ENCODE measurements around the gene RNF212. TPM values are rescaled to one million over a fixed set of nuclear protein-coding genes. Genes with fewer than 3 reads are reported as not detected.

RNF212 gene
- total and polyA plus RNA-seq, 2 donors (not counting 3 experiments of a cell fraction or from before 2014, with no cell fraction given) = 2.3 to 2.8 TPM

DNA sequence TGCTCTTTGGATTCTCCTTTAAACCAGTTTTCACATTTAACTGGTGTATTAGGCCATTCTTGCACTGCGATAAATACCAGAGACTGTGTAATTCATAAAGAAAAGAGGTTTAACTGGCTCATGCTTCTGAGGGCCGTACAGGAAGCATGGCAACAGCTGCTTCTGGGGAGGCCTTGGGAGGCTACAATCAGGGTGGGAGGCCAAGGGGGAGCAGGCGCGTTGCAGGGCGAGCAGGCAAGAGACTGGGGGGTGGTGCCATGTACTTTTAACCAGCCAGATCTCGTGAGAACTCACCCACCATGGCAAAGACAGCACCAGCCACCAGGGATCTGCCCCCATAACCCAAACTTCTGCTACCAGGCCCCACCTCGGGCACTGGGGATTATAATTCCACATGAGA, 38.1 kb downstream of the RNF212 start:
- TF ChIP-seq GATA2 (IDR thresholded peaks at IDR 0.05; ENCODE audit: insufficient read depth, insufficient read length, low read depth, low read length) = no peak
- H3K4me2 ChIP-seq (ENCODE audit: insufficient read depth, low read length) = no peak overlapping the region
- FAIRE-seq (no peak), DNase-seq (ENCODE audit: low read depth, low spot score) (no peak)
- intact Hi-C loops (cut with micrococcal nuclease) = no loop called here
- POLR2A ChIA-PET = no interaction called here
- H3K36me3 ChIP-seq (ENCODE audit: control insufficient read depth in 2 of 2, extremely low read depth in 1 of 2, insufficient read depth in 2 of 2, low read length in 2 of 2) = no peaks in the 10 kb centered on the region
- no peak overlapping the region for H2AFZ ChIP-seq (ENCODE audit: low read depth, low read length)
- no peaks in the 10 kb centered on the region for H4K20me1 ChIP-seq (replicated peaks; ENCODE audit: control insufficient read depth, extremely low read depth, insufficient read depth, low read length)
- no peak overlapping the region for H3K27ac ChIP-seq (ENCODE audit: insufficient read depth, low read depth, low read length)
- CTCF ChIA-PET = interaction anchor here (0.9 kb wide), 1 partner anchor 66 kb away, joined by 4 read pairs; no protein-coding TSS in a partner anchor
- no peak overlapping the region for H3K4me3 ChIP-seq (replicated peaks in 1 of 3; ENCODE audit: insufficient read depth in 1 of 3, low read depth in 1 of 3, low read length in 3 of 3)
- no peaks in the 10 kb centered on the region for H3K79me2 ChIP-seq (ENCODE audit: control insufficient read depth, insufficient read depth, low read length)
- dilution Hi-C loops (cut with MboI; ENCODE audit: extremely low pct_ligation_motif_present, low sequenced_read_pairs) = no loop called here
- BruUV-seq (replicated peaks) = no TSS peak
- no peaks in the 10 kb centered on the region for H3K9me3 ChIP-seq (replicated peaks; ENCODE audit: control insufficient read depth, insufficient read depth, low read length)
- peaks cover 0 to 5% of the 10 kb centered on the region in 2 experiments for H3K27me3 ChIP-seq (ENCODE audit: control insufficient read depth in 2 of 2, insufficient read depth in 2 of 2, low read length in 2 of 2)
- peaks cover 2% of the 10 kb centered on the region for H3K4me1 ChIP-seq (ENCODE audit: control insufficient read depth, extremely low read depth, insufficient read depth, low read length)
- H3K9me1 ChIP-seq (replicated peaks; ENCODE audit: control insufficient read depth, extremely low read depth, insufficient read depth, low read length) = no peaks in the 10 kb centered on the region
- no peak overlapping the region for H3K9ac ChIP-seq (replicated peaks; ENCODE audit: extremely low read depth, insufficient read depth, low read length)

DNA sequence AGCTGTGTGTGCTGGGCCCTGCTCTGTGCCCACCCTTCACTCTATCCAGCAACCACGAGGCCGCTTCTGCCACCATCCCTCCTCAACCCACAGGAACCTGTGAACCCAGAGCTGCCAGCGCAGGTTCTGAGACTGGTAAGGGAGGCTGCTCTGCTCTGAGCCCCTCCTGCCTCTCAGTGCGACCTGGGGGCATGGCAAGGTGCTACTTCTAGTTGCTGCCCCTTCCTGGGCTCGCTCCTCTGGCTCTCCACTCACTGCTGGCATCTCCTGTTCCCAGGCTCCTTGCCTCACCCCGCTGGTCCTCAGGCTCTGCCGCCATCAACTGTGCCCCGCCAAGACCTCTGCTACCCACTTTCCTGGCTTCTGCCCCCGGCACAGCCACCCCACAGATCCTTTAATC, 39.3 kb downstream of the RNF212 start:
- H3K4me1 ChIP-seq (ENCODE audit: control insufficient read depth, extremely low read depth, insufficient read depth, low read length) = peaks cover 2% of the 10 kb centered on the region
- CTCF ChIA-PET = interaction anchor here (0.9 kb wide), 1 partner anchor 65 kb away, joined by 4 read pairs; no protein-coding TSS in a partner anchor
- dilution Hi-C loops (cut with MboI; ENCODE audit: extremely low pct_ligation_motif_present, low sequenced_read_pairs) = no loop called here
- no peaks in the 10 kb centered on the region for H3K36me3 ChIP-seq (ENCODE audit: control insufficient read depth in 2 of 2, extremely low read depth in 1 of 2, insufficient read depth in 2 of 2, low read length in 2 of 2)
- TF ChIP-seq FOS (IDR thresholded peaks at IDR 0.05; ENCODE audit: borderline replicate concordance, insufficient read depth, low read length) = no peak
- TF ChIP-seq POLR2A (IDR thresholded peaks at IDR 0.05; ENCODE audit: low read depth, low read length) = no peak
- no peak for TF ChIP-seq MYC (IDR thresholded peaks at IDR 0.05; ENCODE audit: low read depth, low read length)
- no peak for TF ChIP-seq JUN (IDR thresholded peaks at IDR 0.05; ENCODE audit: borderline replicate concordance, insufficient read depth, insufficient read length, low read depth)
- no peak for TF ChIP-seq POLR2AphosphoS5 (IDR thresholded peaks at IDR 0.05; ENCODE audit: insufficient read depth, low read depth, low read length)
- TF ChIP-seq, protein P1, sequence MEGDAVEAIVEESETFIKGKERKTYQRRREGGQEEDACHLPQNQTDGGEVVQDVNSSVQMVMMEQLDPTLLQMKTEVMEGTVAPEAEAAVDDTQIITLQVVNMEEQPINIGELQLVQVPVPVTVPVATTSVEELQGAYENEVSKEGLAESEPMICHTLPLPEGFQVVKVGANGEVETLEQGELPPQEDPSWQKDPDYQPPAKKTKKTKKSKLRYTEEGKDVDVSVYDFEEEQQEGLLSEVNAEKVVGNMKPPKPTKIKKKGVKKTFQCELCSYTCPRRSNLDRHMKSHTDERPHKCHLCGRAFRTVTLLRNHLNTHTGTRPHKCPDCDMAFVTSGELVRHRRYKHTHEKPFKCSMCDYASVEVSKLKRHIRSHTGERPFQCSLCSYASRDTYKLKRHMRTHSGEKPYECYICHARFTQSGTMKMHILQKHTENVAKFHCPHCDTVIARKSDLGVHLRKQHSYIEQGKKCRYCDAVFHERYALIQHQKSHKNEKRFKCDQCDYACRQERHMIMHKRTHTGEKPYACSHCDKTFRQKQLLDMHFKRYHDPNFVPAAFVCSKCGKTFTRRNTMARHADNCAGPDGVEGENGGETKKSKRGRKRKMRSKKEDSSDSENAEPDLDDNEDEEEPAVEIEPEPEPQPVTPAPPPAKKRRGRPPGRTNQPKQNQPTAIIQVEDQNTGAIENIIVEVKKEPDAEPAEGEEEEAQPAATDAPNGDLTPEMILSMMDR (IDR thresholded peaks at IDR 0.05; ENCODE audit: extremely low read depth in 1 of 2, insufficient read depth in 1 of 2, low read depth in 1 of 2, low read length in 2 of 2) = no peak
- no peak for TF ChIP-seq GATA2 (IDR thresholded peaks at IDR 0.05; ENCODE audit: insufficient read depth, insufficient read length, low read depth, low read length)
- no peak for TF ChIP-seq EZH2 (IDR thresholded peaks at IDR 0.05; ENCODE audit: borderline replicate concordance, low read depth, low read length, severe bottlenecking)
- TF ChIP-seq, protein P2, sequence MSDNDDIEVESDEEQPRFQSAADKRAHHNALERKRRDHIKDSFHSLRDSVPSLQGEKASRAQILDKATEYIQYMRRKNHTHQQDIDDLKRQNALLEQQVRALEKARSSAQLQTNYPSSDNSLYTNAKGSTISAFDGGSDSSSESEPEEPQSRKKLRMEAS (IDR thresholded peaks at IDR 0.05; ENCODE audit: insufficient read depth, insufficient read length) = no peak
- H3K27ac ChIP-seq (ENCODE audit: insufficient read depth, low read depth, low read length) = no peak overlapping the region
- H3K27me3 ChIP-seq (ENCODE audit: control insufficient read depth in 2 of 2, insufficient read depth in 2 of 2, low read length in 2 of 2) = peaks cover 0 to 5% of the 10 kb centered on the region in 2 experiments
- intact Hi-C loops (cut with micrococcal nuclease) = no loop called here
- H3K9ac ChIP-seq (replicated peaks; ENCODE audit: extremely low read depth, insufficient read depth, low read length) = no peak overlapping the region
- H3K9me3 ChIP-seq (replicated peaks; ENCODE audit: control insufficient read depth, insufficient read depth, low read length) = no peaks in the 10 kb centered on the region
- BruUV-seq (replicated peaks) = no TSS peak
- no peaks in the 10 kb centered on the region for H4K20me1 ChIP-seq (replicated peaks; ENCODE audit: control insufficient read depth, extremely low read depth, insufficient read depth, low read length)
- no peak overlapping the region for H3K4me3 ChIP-seq (replicated peaks in 1 of 3; ENCODE audit: insufficient read depth in 1 of 3, low read depth in 1 of 3, low read length in 3 of 3)
- no peak overlapping the region for H2AFZ ChIP-seq (ENCODE audit: low read depth, low read length)
- H3K79me2 ChIP-seq (ENCODE audit: control insufficient read depth, insufficient read depth, low read length) = no peaks in the 10 kb centered on the region
- no peak overlapping the region for H3K4me2 ChIP-seq (ENCODE audit: insufficient read depth, low read length)
- FAIRE-seq (no peak), DNase-seq (ENCODE audit: low read depth, low spot score) (no peak)
- POLR2A ChIA-PET = no interaction called here
- H3K9me1 ChIP-seq (replicated peaks; ENCODE audit: control insufficient read depth, extremely low read depth, insufficient read depth, low read length) = no peaks in the 10 kb centered on the region
